Measurements from ENCODE around the gene MCRIP1.

DNA sequence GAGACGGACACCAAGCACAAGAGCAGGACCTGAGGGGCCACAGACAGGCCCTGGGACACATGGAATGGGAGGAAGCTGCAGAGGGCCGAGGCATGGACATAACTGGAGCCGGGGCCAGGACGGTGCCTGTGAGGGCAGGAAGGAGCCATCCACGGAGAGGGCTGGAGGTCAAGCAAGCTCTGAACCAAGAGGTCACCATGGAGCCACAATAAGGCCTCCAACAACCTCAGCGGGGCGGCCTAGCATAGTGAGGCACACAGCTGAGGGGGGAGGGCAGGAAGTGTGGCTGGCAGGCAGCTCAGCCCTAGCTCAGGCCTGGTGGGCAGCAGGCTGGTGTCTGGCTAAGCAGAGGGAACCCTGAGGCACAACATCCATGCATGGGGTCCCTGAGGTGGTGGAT is 4.4 kb downstream of the MCRIP1 start:
- TF ChIP-seq CTCF (IDR thresholded peaks at IDR 0.05) (no peak), POLR2A (IDR thresholded peaks at IDR 0.05) (no peak)

Measured in heart left ventricle (tissue), 13 donors.